Mesenchymal stem cell (in vitro differentiated cells and primary cell): ENCODE results near the gene ZNRD2.

Source experiments
- DNase-seq: peaks from one replicate; pipeline ENCODE4 v3.0.0-alpha.2; 2013
- H2AFZ ChIP-seq: one replicate; pipeline ENCODE4 v1.6.1; 2013; ENCODE audit warnings: low read depth, mild to moderate bottlenecking, control low read depth, inconsistent platforms, low read length, moderate library complexity
- H2AK5ac ChIP-seq: 2 replicates; pipeline ENCODE4 v1.6.1; 2013; ENCODE audit warnings: low read length, moderate library complexity, mild to moderate bottlenecking, inconsistent platforms; ENCODE audit not compliant: severe bottlenecking
- H2BK120ac ChIP-seq: one replicate; pipeline ENCODE4 v1.6.1; 2013; ENCODE audit warnings: low read depth, mild to moderate bottlenecking, inconsistent platforms, low read length, moderate library complexity
- H2BK12ac ChIP-seq, 2 experiments: one replicate each; pipeline ENCODE4 v1.6.1; 2013; ENCODE audit warnings: inconsistent platforms in 2 of 2, low read length in 2 of 2, mild to moderate bottlenecking in 2 of 2, moderate library complexity in 2 of 2, control low read depth in 1 of 2
- H2BK15ac ChIP-seq: one replicate; pipeline ENCODE4 v1.6.1; 2013; ENCODE audit warnings: mild to moderate bottlenecking, low read depth, inconsistent platforms; ENCODE audit not compliant: poor library complexity, severe bottlenecking
- H2BK5ac ChIP-seq: 2 replicates; pipeline ENCODE4 v1.6.1; 2013; ENCODE audit warnings: low read depth, mild to moderate bottlenecking, low read length, control low read depth, inconsistent platforms; ENCODE audit not compliant: poor library complexity, severe bottlenecking
- H3K14ac ChIP-seq, 2 experiments: one replicate each; pipeline ENCODE4 v1.6.1; 2013; ENCODE audit warnings: inconsistent platforms in 2 of 2, low read length in 2 of 2, control low read depth in 1 of 2, mild to moderate bottlenecking in 1 of 2, moderate library complexity in 1 of 2
- H3K18ac ChIP-seq, 2 experiments: one replicate each; pipeline ENCODE4 v1.6.1; 2013; ENCODE audit warnings: inconsistent platforms in 2 of 2, low read length in 2 of 2, control low read depth in 1 of 2, low read depth in 1 of 2, mild to moderate bottlenecking in 1 of 2
- H3K23ac ChIP-seq, 2 experiments: one replicate each; pipeline ENCODE4 v1.6.1; 2013; ENCODE audit warnings: inconsistent platforms in 2 of 2, low read length in 2 of 2, mild to moderate bottlenecking in 2 of 2, moderate library complexity in 2 of 2, control low read depth in 1 of 2
- H3K27ac ChIP-seq: 2 replicates; pipeline ENCODE4 v1.5.1; 2013; ENCODE audit warnings: mild to moderate bottlenecking, moderate library complexity, low read length, control low read depth, inconsistent platforms; ENCODE audit not compliant: poor library complexity, severe bottlenecking
- H3K27me3 ChIP-seq, 2 experiments: 2 replicates each; pipeline versions ENCODE4 v1.6.1 to v1.7.0; 2013; ENCODE audit warnings: low read length in 2 of 2, mild to moderate bottlenecking in 2 of 2, moderate library complexity in 2 of 2, control low read depth in 1 of 2, inconsistent platforms in 1 of 2; ENCODE audit not compliant: control insufficient read depth in 1 of 2, insufficient read depth in 1 of 2
- H3K36me3 ChIP-seq, 2 experiments: 2 replicates each; pipeline versions ENCODE4 v1.6.1 to v1.7.0; 2013; ENCODE audit warnings: low read length in 2 of 2, control low read depth in 1 of 2, inconsistent platforms in 1 of 2, low read depth in 1 of 2, mild to moderate bottlenecking in 1 of 2; ENCODE audit not compliant: insufficient read depth in 2 of 2, control insufficient read depth in 1 of 2
- H3K4ac ChIP-seq, 2 experiments: one replicate each; pipeline ENCODE4 v1.6.1; 2013; ENCODE audit warnings: inconsistent platforms in 2 of 2, low read length in 2 of 2, mild to moderate bottlenecking in 2 of 2, moderate library complexity in 2 of 2, control low read depth in 1 of 2, low read depth in 1 of 2
- H3K4me1 ChIP-seq: 2 replicates; pipeline ENCODE4 v1.6.1; 2013; ENCODE audit warnings: low read depth, low read length, control low read depth; ENCODE audit not compliant: control insufficient read depth, insufficient read depth
- H3K4me2 ChIP-seq: 2 replicates; pipeline ENCODE4 v1.6.1; 2013; ENCODE audit warnings: low read length, mild to moderate bottlenecking, inconsistent platforms; ENCODE audit not compliant: poor library complexity, severe bottlenecking
- H3K4me3 ChIP-seq, 2 experiments: 2 replicates each; pipeline versions ENCODE4 v1.5.1 to v1.7.0; 2013; ENCODE audit warnings: low read length in 2 of 2, mild to moderate bottlenecking in 2 of 2, control low read depth in 1 of 2, low read depth in 1 of 2; ENCODE audit not compliant: insufficient read depth in 1 of 2
- H3K79me1 ChIP-seq: replicated peaks from 2 replicates; pipeline ENCODE4 v1.6.1; 2013; ENCODE audit warnings: mild to moderate bottlenecking, control low read depth, low read length, inconsistent platforms; ENCODE audit not compliant: poor library complexity, severe bottlenecking
- H3K9ac ChIP-seq: 2 replicates; pipeline ENCODE4 v1.7.0; 2013; ENCODE audit warnings: mild to moderate bottlenecking, low read length, moderate library complexity
- H3K9me3 ChIP-seq: 2 replicates; pipeline ENCODE4 v1.7.0; 2013; ENCODE audit warnings: mild to moderate bottlenecking, low read length; ENCODE audit not compliant: control insufficient read depth
- H4K8ac ChIP-seq: one replicate; pipeline ENCODE4 v1.6.1; 2013; ENCODE audit warnings: inconsistent platforms, mild to moderate bottlenecking, low read length, moderate library complexity
- H4K91ac ChIP-seq: one replicate; pipeline ENCODE4 v1.6.1; 2013; ENCODE audit warnings: mild to moderate bottlenecking, low read length, inconsistent platforms
- WGBS: methylation state at CpG from one replicate; pipeline ENCODE4 v1.1.7; 2013; ENCODE audit warnings: mixed read lengths; 5-methylcytosine and 5-hydroxymethylcytosine counted together

The ZNRD2 gene

GRCh38 chr11:65613091-65613928 lies 43.0 kb downstream of the ZNRD2 start:
- H4K91ac ChIP-seq = peak overlapping the region; percentile 75
- H2BK12ac ChIP-seq = peak overlapping the region; percentile 51 to 55
- peak overlapping the region; percentile 72 to 96 for H3K4me3 ChIP-seq
- H2BK120ac ChIP-seq = peak overlapping the region; percentile 56
- peak overlapping the region in 1 of 2 experiments; percentile 83 for H3K23ac ChIP-seq
- H3K9me3 ChIP-seq = no peaks in the 10 kb centered on the region
- H3K27ac ChIP-seq = peak overlapping the region; percentile 66
- H3K36me3 ChIP-seq = peaks cover 33 to 51% of the 10 kb centered on the region in 2 experiments
- H4K8ac ChIP-seq = no peak overlapping the region
- peak overlapping the region; percentile 67 for H3K4me2 ChIP-seq
- no peak for DNase-seq
- H2BK5ac ChIP-seq = no peak overlapping the region
- H3K27me3 ChIP-seq = no peaks in the 10 kb centered on the region
- H3K4ac ChIP-seq = peak overlapping the region; percentile 68 to 95
- H2AK5ac ChIP-seq = peak overlapping the region; percentile 41
- peak overlapping the region; percentile 26 to 70 for H3K14ac ChIP-seq
- H3K18ac ChIP-seq = peak overlapping the region; percentile 64 to 77
- H2AFZ ChIP-seq = no peak overlapping the region
- H3K4me1 ChIP-seq = peaks cover 48% of the 10 kb centered on the region
- peaks cover 4% of the 10 kb centered on the region for H3K79me1 ChIP-seq
- WGBS = 53% methylated on average over 43 of the region's 43 CpGs
- no peak overlapping the region for H2BK15ac ChIP-seq
- peak overlapping the region; percentile 97 for H3K9ac ChIP-seq

DNA sequence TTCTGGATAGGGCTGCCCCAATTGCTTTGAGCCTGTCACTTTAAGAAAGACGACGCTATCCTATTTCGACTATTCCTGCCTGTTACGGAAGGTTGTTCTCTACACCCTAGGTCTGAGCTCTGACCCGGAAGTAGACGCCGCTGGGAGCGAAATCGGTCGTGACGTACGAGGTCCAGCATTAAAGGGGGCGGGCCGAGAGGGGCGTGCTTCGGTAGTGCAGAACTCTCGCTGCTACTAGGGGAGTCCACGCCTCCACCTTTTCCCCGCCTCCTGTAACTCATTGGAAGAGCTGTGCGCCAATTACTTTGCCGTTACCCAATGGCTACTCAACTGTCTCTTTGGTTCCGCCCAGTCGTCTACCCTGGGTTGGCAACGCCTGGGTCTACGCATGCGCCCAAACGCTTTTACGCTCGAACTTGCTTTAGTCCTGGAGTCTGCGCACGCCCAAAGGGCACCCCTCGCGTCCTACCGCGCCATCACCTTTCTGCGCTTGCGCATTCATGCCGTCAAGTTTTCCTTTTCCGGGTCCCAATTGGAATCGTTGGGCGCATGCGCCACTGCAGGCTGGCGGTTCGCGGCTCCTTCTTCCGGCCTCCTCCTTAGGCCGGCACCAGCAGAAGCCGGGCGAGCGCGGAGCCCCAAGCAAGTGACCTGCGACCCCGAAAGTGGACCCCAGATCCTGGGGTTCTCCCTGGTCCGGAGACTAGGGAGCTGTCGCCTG lies 45.1 kb downstream of the ZNRD2 start, which contains the start of gene PCNX3:
TSS of gene PCNX3 (plus strand) at position 548 of the 721 bp plus-strand sequence. CDS start 536 bp downstream, outside the sequence.
- H2BK15ac ChIP-seq = no peak within 1 kb of the TSS
- no peak within 1 kb of the TSS for H2AFZ ChIP-seq
- no peaks in the 10 kb centered on the region for H3K27me3 ChIP-seq
- H4K8ac ChIP-seq = peak within 1 kb of the TSS; percentile 61
- H3K4ac ChIP-seq = peak within 1 kb of the TSS; percentile 69 to 87
- H3K36me3 ChIP-seq = peaks cover 46 to 58% of the 10 kb centered on the region in 2 experiments
- H4K91ac ChIP-seq = peak within 1 kb of the TSS; percentile 77
- H3K4me3 ChIP-seq = peak within 1 kb of the TSS; percentile 85 to 96
- peak within 1 kb of the TSS; percentile 67 for H2BK120ac ChIP-seq
- H3K14ac ChIP-seq = peak within 1 kb of the TSS in 1 of 2 experiments; percentile 71
- peaks cover 19% of the 10 kb centered on the region for H3K79me1 ChIP-seq
- H3K18ac ChIP-seq = peak within 1 kb of the TSS; percentile 83 to 87
- H3K4me2 ChIP-seq = peak within 1 kb of the TSS; percentile 83
- H2BK12ac ChIP-seq = no peak within 1 kb of the TSS
- H3K27ac ChIP-seq = peak within 1 kb of the TSS; percentile 90
- peak within 1 kb of the TSS; percentile 40 for H2AK5ac ChIP-seq
- H3K4me1 ChIP-seq = peaks cover 58% of the 10 kb centered on the region
- peak within 1 kb of the TSS; percentile 75 for H2BK5ac ChIP-seq
- no peaks in the 10 kb centered on the region for H3K9me3 ChIP-seq
- WGBS = under 1% methylated on average over 54 of the region's 55 CpGs
- peak; percentile 100 for DNase-seq
- H3K23ac ChIP-seq = no peak within 1 kb of the TSS
- peak within 1 kb of the TSS; percentile 97 for H3K9ac ChIP-seq

DNA sequence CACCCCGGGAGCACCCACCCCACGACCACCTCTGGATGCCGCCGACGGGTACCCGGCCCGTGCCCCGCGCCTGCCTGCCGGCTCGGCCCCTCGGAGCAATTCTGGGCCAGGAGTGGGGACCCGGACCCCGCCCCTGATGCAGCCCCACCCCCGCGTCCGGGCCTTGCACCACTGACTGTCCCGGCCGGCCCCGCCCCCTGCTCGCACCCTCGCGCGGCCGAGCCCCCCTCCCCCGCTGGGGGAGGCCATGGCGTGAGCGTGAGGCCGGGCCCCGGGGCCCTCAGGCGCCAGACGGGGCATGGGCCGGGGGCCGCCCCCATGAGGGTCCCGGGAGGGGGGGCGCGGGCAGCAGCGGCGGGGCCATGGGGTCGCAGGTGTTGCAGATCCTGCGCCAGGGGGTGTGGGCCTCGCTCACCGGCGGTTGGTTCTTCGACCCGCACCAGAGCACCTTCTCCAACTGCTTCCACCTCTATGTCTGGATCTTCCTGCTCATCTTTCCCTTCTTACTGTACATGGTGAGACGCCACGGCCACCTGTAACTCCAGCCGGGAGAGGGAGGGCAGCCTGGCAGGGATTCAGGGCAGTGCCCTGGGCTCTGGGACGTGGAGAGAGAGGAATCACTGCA lies 45.8 kb downstream of the ZNRD2 start:
- H3K4ac ChIP-seq = peak overlapping the region; percentile 69 to 87
- peak overlapping the region; percentile 77 for H4K91ac ChIP-seq
- H3K4me3 ChIP-seq = peak overlapping the region; percentile 85 to 96
- H3K36me3 ChIP-seq = peaks cover 49 to 57% of the 10 kb centered on the region in 2 experiments
- no peak overlapping the region for H2BK12ac ChIP-seq
- peak overlapping the region in 1 of 2 experiments; percentile 71 for H3K14ac ChIP-seq
- peak overlapping the region; percentile 90 for H3K27ac ChIP-seq
- H4K8ac ChIP-seq = peak overlapping the region; percentile 61
- H2AK5ac ChIP-seq = no peak overlapping the region
- peak overlapping the region; percentile 94 for H3K9ac ChIP-seq
- H3K27me3 ChIP-seq = no peaks in the 10 kb centered on the region
- peak overlapping the region; percentile 60 for H3K4me2 ChIP-seq
- no peak overlapping the region for H2BK15ac ChIP-seq
- no peak overlapping the region for H2AFZ ChIP-seq
- peak overlapping the region; percentile 75 for H2BK5ac ChIP-seq
- no peak for DNase-seq
- peak overlapping the region; percentile 83 to 87 for H3K18ac ChIP-seq
- WGBS = 1% methylated on average over 38 of the region's 50 CpGs
- H3K9me3 ChIP-seq = no peaks in the 10 kb centered on the region
- peaks cover 19% of the 10 kb centered on the region for H3K79me1 ChIP-seq
- H3K4me1 ChIP-seq = peaks cover 56% of the 10 kb centered on the region
- no peak overlapping the region for H3K23ac ChIP-seq
- H2BK120ac ChIP-seq = peak overlapping the region; percentile 67
